ENCODE data around the gene UNC13B. TPM values are rescaled to one million over a fixed set of nuclear protein-coding genes. Genes with fewer than 3 reads are reported as not detected.

UNC13B gene
- total and polyA plus RNA-seq, 2 of the 8 experiments (the other 6 are each of a cell fraction or from before 2014, with no cell fraction given), result 23.1 to 51.7 TPM

GRCh38 chr9:35357116-35357515 is 195.3 kb downstream of the UNC13B start:
- DNase-seq (ENCODE audit: low read depth in 1 of 2, low spot score in 2 of 2) (no peak), FAIRE-seq (no peak)
- Histone ChIP-seq H2BK5ac (ENCODE audit: low read depth, low read length) (no peak overlapping the region), H3K4me3 (ENCODE audit: extremely low read depth in 1 of 4, insufficient read depth in 2 of 4, low read depth in 3 of 4, low read length in 4 of 4) (no peak overlapping the region), H3K9me3 (ENCODE audit: insufficient read depth in 2 of 2, low read depth in 1 of 2, low read length in 1 of 2) (no peaks in the 10 kb centered on the region), H4K91ac (replicated peaks; ENCODE audit: insufficient read length, low read length) (no peak overlapping the region), H4K8ac (ENCODE audit: extremely low read depth, insufficient read depth, low read length) (no peak overlapping the region), H4K20me1 (replicated peaks in 1 of 2; ENCODE audit: control insufficient read depth in 1 of 2, insufficient read depth in 2 of 2, low read length in 2 of 2) (no peaks in the 10 kb centered on the region), H3K27ac (ENCODE audit: low read depth, low read length) (no peak overlapping the region), H3K23me2 (ENCODE audit: low read depth, low read length) (no peaks in the 10 kb centered on the region), H3K9ac (replicated peaks in 1 of 4; ENCODE audit: extremely low read depth in 1 of 4, low read depth in 3 of 4, low read length in 3 of 4) (no peak overlapping the region), H2BK15ac (ENCODE audit: low read length) (no peak overlapping the region), H3K18ac (ENCODE audit: extremely low read depth, low read length) (no peak overlapping the region), H3K4ac (replicated peaks; ENCODE audit: insufficient read length, low read depth, low read length) (no peak overlapping the region), H3K36me3 (ENCODE audit: control insufficient read depth in 2 of 4, insufficient read depth in 4 of 4, low read length in 3 of 4) (no peaks in the 10 kb centered on the region), H3K4me2 (ENCODE audit: insufficient read depth in 1 of 2, low read depth in 2 of 2, low read length in 2 of 2) (no peak overlapping the region), H3K14ac (ENCODE audit: insufficient read length) (no peak overlapping the region), H2BK120ac (replicated peaks; ENCODE audit: low read depth, low read length) (no peak overlapping the region), H2AK5ac (ENCODE audit: low read depth, low read length) (no peak overlapping the region), H3K79me2 (ENCODE audit: control insufficient read depth in 1 of 2, insufficient read depth in 2 of 2, low read length in 2 of 2) (no peaks in the 10 kb centered on the region), H3K79me1 (ENCODE audit: low read depth, low read length) (no peaks in the 10 kb centered on the region), H2BK20ac (ENCODE audit: low read length) (no peak overlapping the region), H2BK12ac (ENCODE audit: low read depth, low read length) (no peak overlapping the region), H3K27me3 (replicated peaks in 1 of 4; ENCODE audit: control insufficient read depth in 3 of 4, extremely low read depth in 1 of 4, insufficient read depth in 3 of 4, low read length in 3 of 4) (no peaks in the 10 kb centered on the region), H3K4me1 (replicated peaks in 1 of 4; ENCODE audit: control insufficient read depth in 3 of 4, insufficient read depth in 4 of 4, low read length in 3 of 4) (no peaks in the 10 kb centered on the region), H3K56ac (replicated peaks; ENCODE audit: insufficient read length, low read depth, low read length) (no peak overlapping the region), H3K23ac (ENCODE audit: insufficient read length) (no peak overlapping the region), H2AFZ (ENCODE audit: low read length) (no peak overlapping the region), H4K5ac (ENCODE audit: insufficient read length, low read depth, low read length) (no peak overlapping the region)
- ChIA-PET POLR2A (ENCODE audit: partially characterized antibody) (no interaction called here), CTCF (ENCODE audit: partially characterized antibody) (no interaction called here)
- TF ChIP-seq GABPA (IDR thresholded peaks at IDR 0.05; ENCODE audit: borderline replicate concordance, insufficient read depth, low read length) (no peak), SIX5 (IDR thresholded peaks at IDR 0.05; ENCODE audit: low read depth, low read length) (no peak), SIN3A (conservative IDR thresholded peaks at IDR 0.05 in 1 of 2, IDR thresholded peaks at IDR 0.05 in 1 of 2; ENCODE audit: low read depth in 1 of 2, low read length in 2 of 2) (no peak), TCF12 (IDR thresholded peaks at IDR 0.05; ENCODE audit: low read depth, low read length) (no peak), ATF2 (IDR thresholded peaks at IDR 0.05; ENCODE audit: low read length) (no peak), ZNF274 (IDR thresholded peaks at IDR 0.05; ENCODE audit: borderline replicate concordance, extremely low read depth, low read length) (no peak), TAF1 (IDR thresholded peaks at IDR 0.05; ENCODE audit: low read depth, low read length) (no peak), NRF1 (IDR thresholded peaks at IDR 0.05; ENCODE audit: low read depth, low read length) (no peak), BCL11A (IDR thresholded peaks at IDR 0.05; ENCODE audit: low read depth in 2 of 2, low read length in 2 of 2) (no peak), TEAD4 (IDR thresholded peaks at IDR 0.05; ENCODE audit: low read depth, low read length) (no peak), ASH2L (IDR thresholded peaks at IDR 0.05; ENCODE audit: low read length) (no peak), SP4 (IDR thresholded peaks at IDR 0.05; ENCODE audit: low read length) (no peak), TAF7 (optimal IDR thresholded peaks at IDR 0.05; ENCODE audit: borderline replicate concordance, low read depth, low read length) (no peak), POU5F1 (IDR thresholded peaks at IDR 0.05; ENCODE audit: low read depth, low read length) (no peak)
- WGBS, 2 experiments (ENCODE audit: extremely low coverage in 1 of 2, insufficient coverage in 1 of 2, insufficient read length in 1 of 2, insufficient replicate concordance in 2 of 2, low coverage in 1 of 2, low lambda C conversion rate in 2 of 2, missing lambda C conversion rate in 1 of 2), result 93% methylated on average over 2 of the region's 2 CpGs; no CpG with 5 or more reads in 1 of the 2 experiments
